K562 (cell line): Measurements from ENCODE around the gene CACNG7. TPM values are rescaled to one million over a fixed set of nuclear protein-coding genes. Genes with fewer than 3 reads are reported as not detected.
A peak's percentile ranks its signal among the peaks of the same experiment; 100 is the strongest.

Source experiments
- BRD4 ChIP-seq: fragments of 200-600 bp; sonication (generic); IDR thresholded peaks from 2 replicates; pipeline ENCODE4 v1.6.1; 2017; ENCODE audit warnings: inconsistent platforms
- MEF2A ChIP-seq: IDR thresholded peaks from 2 replicates; pipeline ENCODE4 v1.6.1; 2011; ENCODE audit warnings: low read depth, mild to moderate bottlenecking, low read length, moderate library complexity; ENCODE audit not compliant: control insufficient read depth
- NRF1 ChIP-seq, 2 experiments: fragments of 450-650 bp; IDR thresholded peaks in 1 of 2; conservative IDR thresholded peaks in 1 of 2; 2 replicates each; pipeline ENCODE4 v1.6.1; 2014; ENCODE audit warnings: mild to moderate bottlenecking in 2 of 2
- POU5F1 ChIP-seq: fragments of 150-350 bp; IDR thresholded peaks from 2 replicates; pipeline ENCODE4 v1.6.1; 2014; ENCODE audit warnings: borderline replicate concordance, low read length, low read depth, mild to moderate bottlenecking; ENCODE audit not compliant: partially characterized antibody
- PRPF4 ChIP-seq: fragments of 200-400 bp; formaldehyde crosslinking; IDR thresholded peaks from one replicate; pipeline ENCODE4 v1.6.1; 2017; ENCODE audit warnings: low read length, low read depth, mild to moderate bottlenecking; ENCODE audit not compliant: insufficient read depth, poor library complexity, severe bottlenecking
- RBFOX2 ChIP-seq: fragments of 200-400 bp; formaldehyde crosslinking; IDR thresholded peaks from 2 replicates; pipeline ENCODE4 v1.6.1; 2017; ENCODE audit warnings: low read depth, mild to moderate bottlenecking, low read length, moderate library complexity
- ZNF444 ChIP-seq: fragments of 250-450 bp; sonication (Bioruptor Pico); IDR thresholded peaks from 2 replicates; pipeline ENCODE4 v1.4.0; 2020; ENCODE audit warnings: mild to moderate bottlenecking, moderate library complexity
- polyA plus RNA-seq, 8 experiments: library from polyadenylated mRNA; depleted of rRNA in 4 of 8; stranded (reverse) in 5 of 8; unstranded in 3 of 8; fragments of >200 nt; fragmentation: Nextera tagmentation in 2 of 8; fragmentation: Illumina TruSeq in 1 of 8; extraction: Ambion mirVana in 2 of 8; extraction: Trizol in 1 of 8; gene quantifications; 2 replicates each; pipeline versions ENCODE4 v1.2.1 to v1.2.3, GENCODE V29; 2011 to 2014; ENCODE audit warnings: inconsistent platforms in 1 of 8, missing spikeins in 1 of 8
- total RNA-seq, 7 experiments: library from RNA; depleted of rRNA in 6 of 7; stranded (reverse); fragments of >200 nt in 6 of 7; fragmentation: Illumina TruSeq in 2 of 7; extraction: Trizol in 2 of 7; gene quantifications; 2 replicates each; pipeline versions ENCODE4 v1.2.1 to v1.2.3, GENCODE V29; 2011 to 2021; ENCODE audit warnings: low replicate concordance in 1 of 7
- TF ChIP-seq, protein P1 (sequence below): fragments of 450-650 bp; IDR thresholded peaks from 2 replicates; pipeline ENCODE4 v1.6.1; 2016; ENCODE audit warnings: mild to moderate bottlenecking, moderate library complexity
- TF ChIP-seq, protein P2 (sequence below): fragments of 450-650 bp; IDR thresholded peaks from 2 replicates; pipeline ENCODE4 v1.6.1; 2018; ENCODE audit warnings: mild to moderate bottlenecking, low read depth; ENCODE audit not compliant: partially characterized antibody

Gene CACNG7
- total and polyA plus RNA-seq, 9 of the 15 experiments (the other 6 are each of a cell fraction or from before 2014, with no cell fraction given): not detected

DNA sequence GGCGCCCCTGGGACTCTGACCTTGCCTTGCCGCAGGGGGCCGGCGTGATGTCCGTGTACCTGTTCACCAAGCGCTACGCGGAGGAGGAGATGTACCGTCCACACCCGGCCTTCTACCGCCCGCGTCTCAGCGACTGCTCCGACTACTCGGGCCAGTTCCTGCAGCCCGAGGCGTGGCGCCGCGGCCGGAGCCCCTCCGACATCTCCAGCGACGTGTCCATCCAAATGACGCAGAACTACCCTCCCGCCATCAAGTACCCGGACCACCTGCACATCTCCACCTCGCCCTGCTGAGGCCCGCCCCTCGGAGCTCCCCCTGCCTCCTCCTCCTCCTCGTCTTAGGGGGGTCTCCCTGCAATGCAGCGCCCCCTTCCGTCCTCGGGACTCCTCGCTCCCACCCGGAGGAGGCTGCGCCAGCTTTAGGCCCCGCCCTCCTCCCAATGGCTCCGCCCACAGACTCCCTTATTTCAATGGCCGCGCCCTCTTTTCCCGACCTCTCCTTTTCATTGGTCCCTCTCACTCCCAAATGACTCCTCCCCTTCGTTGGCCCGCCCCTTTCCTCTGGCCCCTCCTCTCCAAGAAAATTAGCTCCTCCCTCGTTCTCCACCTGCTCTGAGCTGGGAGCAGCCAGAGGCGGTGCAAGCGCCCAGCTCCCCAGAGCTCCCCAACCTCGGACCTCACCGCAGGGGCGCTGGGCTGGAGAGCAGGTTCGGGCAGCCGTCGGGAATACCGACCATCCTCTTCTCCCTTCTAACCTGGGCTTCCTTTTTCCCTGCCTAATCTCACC is 33.1 kb downstream of the CACNG7 start (continued):
- TF ChIP-seq, protein P1, sequence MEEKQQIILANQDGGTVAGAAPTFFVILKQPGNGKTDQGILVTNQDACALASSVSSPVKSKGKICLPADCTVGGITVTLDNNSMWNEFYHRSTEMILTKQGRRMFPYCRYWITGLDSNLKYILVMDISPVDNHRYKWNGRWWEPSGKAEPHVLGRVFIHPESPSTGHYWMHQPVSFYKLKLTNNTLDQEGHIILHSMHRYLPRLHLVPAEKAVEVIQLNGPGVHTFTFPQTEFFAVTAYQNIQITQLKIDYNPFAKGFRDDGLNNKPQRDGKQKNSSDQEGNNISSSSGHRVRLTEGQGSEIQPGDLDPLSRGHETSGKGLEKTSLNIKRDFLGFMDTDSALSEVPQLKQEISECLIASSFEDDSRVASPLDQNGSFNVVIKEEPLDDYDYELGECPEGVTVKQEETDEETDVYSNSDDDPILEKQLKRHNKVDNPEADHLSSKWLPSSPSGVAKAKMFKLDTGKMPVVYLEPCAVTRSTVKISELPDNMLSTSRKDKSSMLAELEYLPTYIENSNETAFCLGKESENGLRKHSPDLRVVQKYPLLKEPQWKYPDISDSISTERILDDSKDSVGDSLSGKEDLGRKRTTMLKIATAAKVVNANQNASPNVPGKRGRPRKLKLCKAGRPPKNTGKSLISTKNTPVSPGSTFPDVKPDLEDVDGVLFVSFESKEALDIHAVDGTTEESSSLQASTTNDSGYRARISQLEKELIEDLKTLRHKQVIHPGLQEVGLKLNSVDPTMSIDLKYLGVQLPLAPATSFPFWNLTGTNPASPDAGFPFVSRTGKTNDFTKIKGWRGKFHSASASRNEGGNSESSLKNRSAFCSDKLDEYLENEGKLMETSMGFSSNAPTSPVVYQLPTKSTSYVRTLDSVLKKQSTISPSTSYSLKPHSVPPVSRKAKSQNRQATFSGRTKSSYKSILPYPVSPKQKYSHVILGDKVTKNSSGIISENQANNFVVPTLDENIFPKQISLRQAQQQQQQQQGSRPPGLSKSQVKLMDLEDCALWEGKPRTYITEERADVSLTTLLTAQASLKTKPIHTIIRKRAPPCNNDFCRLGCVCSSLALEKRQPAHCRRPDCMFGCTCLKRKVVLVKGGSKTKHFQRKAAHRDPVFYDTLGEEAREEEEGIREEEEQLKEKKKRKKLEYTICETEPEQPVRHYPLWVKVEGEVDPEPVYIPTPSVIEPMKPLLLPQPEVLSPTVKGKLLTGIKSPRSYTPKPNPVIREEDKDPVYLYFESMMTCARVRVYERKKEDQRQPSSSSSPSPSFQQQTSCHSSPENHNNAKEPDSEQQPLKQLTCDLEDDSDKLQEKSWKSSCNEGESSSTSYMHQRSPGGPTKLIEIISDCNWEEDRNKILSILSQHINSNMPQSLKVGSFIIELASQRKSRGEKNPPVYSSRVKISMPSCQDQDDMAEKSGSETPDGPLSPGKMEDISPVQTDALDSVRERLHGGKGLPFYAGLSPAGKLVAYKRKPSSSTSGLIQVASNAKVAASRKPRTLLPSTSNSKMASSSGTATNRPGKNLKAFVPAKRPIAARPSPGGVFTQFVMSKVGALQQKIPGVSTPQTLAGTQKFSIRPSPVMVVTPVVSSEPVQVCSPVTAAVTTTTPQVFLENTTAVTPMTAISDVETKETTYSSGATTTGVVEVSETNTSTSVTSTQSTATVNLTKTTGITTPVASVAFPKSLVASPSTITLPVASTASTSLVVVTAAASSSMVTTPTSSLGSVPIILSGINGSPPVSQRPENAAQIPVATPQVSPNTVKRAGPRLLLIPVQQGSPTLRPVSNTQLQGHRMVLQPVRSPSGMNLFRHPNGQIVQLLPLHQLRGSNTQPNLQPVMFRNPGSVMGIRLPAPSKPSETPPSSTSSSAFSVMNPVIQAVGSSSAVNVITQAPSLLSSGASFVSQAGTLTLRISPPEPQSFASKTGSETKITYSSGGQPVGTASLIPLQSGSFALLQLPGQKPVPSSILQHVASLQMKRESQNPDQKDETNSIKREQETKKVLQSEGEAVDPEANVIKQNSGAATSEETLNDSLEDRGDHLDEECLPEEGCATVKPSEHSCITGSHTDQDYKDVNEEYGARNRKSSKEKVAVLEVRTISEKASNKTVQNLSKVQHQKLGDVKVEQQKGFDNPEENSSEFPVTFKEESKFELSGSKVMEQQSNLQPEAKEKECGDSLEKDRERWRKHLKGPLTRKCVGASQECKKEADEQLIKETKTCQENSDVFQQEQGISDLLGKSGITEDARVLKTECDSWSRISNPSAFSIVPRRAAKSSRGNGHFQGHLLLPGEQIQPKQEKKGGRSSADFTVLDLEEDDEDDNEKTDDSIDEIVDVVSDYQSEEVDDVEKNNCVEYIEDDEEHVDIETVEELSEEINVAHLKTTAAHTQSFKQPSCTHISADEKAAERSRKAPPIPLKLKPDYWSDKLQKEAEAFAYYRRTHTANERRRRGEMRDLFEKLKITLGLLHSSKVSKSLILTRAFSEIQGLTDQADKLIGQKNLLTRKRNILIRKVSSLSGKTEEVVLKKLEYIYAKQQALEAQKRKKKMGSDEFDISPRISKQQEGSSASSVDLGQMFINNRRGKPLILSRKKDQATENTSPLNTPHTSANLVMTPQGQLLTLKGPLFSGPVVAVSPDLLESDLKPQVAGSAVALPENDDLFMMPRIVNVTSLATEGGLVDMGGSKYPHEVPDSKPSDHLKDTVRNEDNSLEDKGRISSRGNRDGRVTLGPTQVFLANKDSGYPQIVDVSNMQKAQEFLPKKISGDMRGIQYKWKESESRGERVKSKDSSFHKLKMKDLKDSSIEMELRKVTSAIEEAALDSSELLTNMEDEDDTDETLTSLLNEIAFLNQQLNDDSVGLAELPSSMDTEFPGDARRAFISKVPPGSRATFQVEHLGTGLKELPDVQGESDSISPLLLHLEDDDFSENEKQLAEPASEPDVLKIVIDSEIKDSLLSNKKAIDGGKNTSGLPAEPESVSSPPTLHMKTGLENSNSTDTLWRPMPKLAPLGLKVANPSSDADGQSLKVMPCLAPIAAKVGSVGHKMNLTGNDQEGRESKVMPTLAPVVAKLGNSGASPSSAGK: no peak
- no peak for TF ChIP-seq MEF2A
- no peak for TF ChIP-seq ZNF444
- TF ChIP-seq, protein P2, sequence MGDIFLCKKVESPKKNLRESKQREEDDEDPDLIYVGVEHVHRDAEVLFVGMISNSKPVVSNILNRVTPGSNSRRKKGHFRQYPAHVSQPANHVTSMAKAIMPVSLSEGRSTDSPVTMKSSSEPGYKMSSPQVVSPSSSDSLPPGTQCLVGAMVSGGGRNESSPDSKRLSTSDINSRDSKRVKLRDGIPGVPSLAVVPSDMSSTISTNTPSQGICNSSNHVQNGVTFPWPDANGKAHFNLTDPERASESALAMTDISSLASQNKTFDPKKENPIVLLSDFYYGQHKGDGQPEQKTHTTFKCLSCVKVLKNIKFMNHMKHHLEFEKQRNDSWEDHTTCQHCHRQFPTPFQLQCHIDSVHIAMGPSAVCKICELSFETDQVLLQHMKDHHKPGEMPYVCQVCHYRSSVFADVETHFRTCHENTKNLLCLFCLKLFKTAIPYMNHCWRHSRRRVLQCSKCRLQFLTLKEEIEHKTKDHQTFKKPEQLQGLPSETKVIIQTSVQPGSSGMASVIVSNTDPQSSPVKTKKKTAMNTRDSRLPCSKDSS: no peak
- no peak for TF ChIP-seq RBFOX2
- TF ChIP-seq BRD4: no peak
- TF ChIP-seq PRPF4: no peak
- TF ChIP-seq NRF1 (conservative IDR thresholded peaks at IDR 0.05 in 1 of 2, IDR thresholded peaks at IDR 0.05 in 1 of 2): peak; percentile 53 to 59; a peak in 3 of 4 replicates
- TF ChIP-seq POU5F1: no peak
